HepG2 (cell line): ENCODE measurements around the gene HACE1. TPM values are rescaled to one million over a fixed set of nuclear protein-coding genes. Genes with fewer than 3 reads are reported as not detected.
"Not testable (repeated sequence)": the region's sequence is repeated elsewhere in the genome, so short reads cannot be mapped to it uniquely, and the experiment has no call there.

Source experiments
- ATAC-seq: fragments of 200-7000 bp; cut with Tn5 transposase; 3 replicates; pipeline ENCODE4 v1.9.1; 2020; ENCODE audit warnings: mild to moderate bottlenecking, moderate library complexity
- BruUV-seq: library from RNA; stranded (reverse); fragments of 400-500 nt; replicated peaks from 2 replicates; lab custom pipeline; 2021; lab: Mats Ljungman, UMichigan
- CTCF ChIA-PET: fragments of 300-600 bp; formaldehyde crosslinking; extraction: SDS; loops from one replicate; lab custom pipeline; 2021; ENCODE audit warnings: low total read pairs, inconsistent platforms, low intra/inter-chr PET ratio; lab: Yijun Ruan, JAX
- POLR2A ChIA-PET: fragments of 350-600 bp; sonication (Branson Sonifier 250); formaldehyde crosslinking; loops from one replicate; lab custom pipeline; 2020; ENCODE audit warnings: antibody characterized with exemption, inconsistent platforms; lab: Yijun Ruan, JAX
- DNase-seq: peaks from one replicate; pipeline ENCODE4 v3.0.0-alpha.2; 2015; ENCODE audit warnings: low spot score
- FAIRE-seq: peaks from 3 replicates; lab custom pipeline; 2011; peaks lifted over from hg19 to GRCh38; lab: Jason Lieb, UNC
- H2AFZ ChIP-seq: one replicate; pipeline ENCODE4 v1.6.1; 2011; ENCODE audit warnings: low read length, inconsistent platforms
- H3K27ac ChIP-seq: fragments of 300-600 bp; 3 replicates; pipeline ENCODE4 v1.8.0; 2011; ENCODE audit warnings: mixed run types, mild to moderate bottlenecking, mixed read lengths, low read length, inconsistent platforms; ENCODE audit not compliant: insufficient read depth; ENCODE audit errors: extremely low read length
- H3K27me3 ChIP-seq, 2 experiments: fragments of 200-600 bp in 1 of 2; 2 replicates in 1 of 2; 3 replicates in 1 of 2; pipeline versions ENCODE4 v1.6.0 to v1.8.0; 2011; ENCODE audit warnings: low read length in 2 of 2, mild to moderate bottlenecking in 2 of 2, moderate library complexity in 2 of 2, inconsistent platforms in 1 of 2; ENCODE audit not compliant: insufficient read depth in 2 of 2, control insufficient read depth in 1 of 2
- H3K36me3 ChIP-seq, 2 experiments: fragments of 200-600 bp in 1 of 2; replicated peaks in 1 of 2; 2 replicates in 1 of 2; 3 replicates in 1 of 2; pipeline versions ENCODE4 v1.5.1 to v1.8.0; 2011; ENCODE audit warnings: low read length in 2 of 2, inconsistent platforms in 1 of 2; ENCODE audit not compliant: insufficient read depth in 2 of 2, control insufficient read depth in 1 of 2
- H3K4me1 ChIP-seq: 2 replicates; pipeline ENCODE4 v1.5.1; 2012; ENCODE audit warnings: low read length, inconsistent platforms; ENCODE audit not compliant: insufficient read depth
- H3K4me2 ChIP-seq: 2 replicates; pipeline ENCODE4 v1.6.0; 2011; ENCODE audit warnings: low read depth, low read length, inconsistent platforms
- H3K4me3 ChIP-seq, 3 experiments: fragments of 200-600 bp in 1 of 3; sonication (generic), shearing (Covaris generic) in 1 of 3; replicated peaks in 1 of 3; 2 replicates each; pipeline ENCODE4 v1.5.1; 2011 to 2016; ENCODE audit warnings: low read length in 3 of 3, inconsistent platforms in 2 of 3, low read depth in 2 of 3, mild to moderate bottlenecking in 2 of 3, control low read depth in 1 of 3, mixed read lengths in 1 of 3; ENCODE audit not compliant: insufficient read depth in 1 of 3
- H3K79me2 ChIP-seq: one replicate; pipeline ENCODE4 v1.6.1; 2011; ENCODE audit warnings: low read length, inconsistent platforms; ENCODE audit not compliant: insufficient read depth
- H3K9ac ChIP-seq: 2 replicates; pipeline ENCODE4 v1.6.0; 2011; ENCODE audit warnings: mild to moderate bottlenecking, low read depth, low read length, inconsistent platforms; ENCODE audit not compliant: insufficient read depth
- H3K9me3 ChIP-seq: 2 replicates; pipeline ENCODE4 v1.5.1; 2012; ENCODE audit warnings: mild to moderate bottlenecking, low read length
- H4K20me1 ChIP-seq: 2 replicates; pipeline ENCODE4 v1.6.0; 2011; ENCODE audit warnings: inconsistent platforms, mild to moderate bottlenecking, low read length, moderate library complexity; ENCODE audit not compliant: insufficient read depth
- FLYWCH1 ChIP-seq: sonication (generic); formaldehyde crosslinking; IDR thresholded peaks from 2 replicates; pipeline ENCODE4 v1.8.1; 2023; ENCODE audit warnings: mild to moderate bottlenecking, missing genetic modification reagents
- FOXM1 ChIP-seq: sonication (generic); formaldehyde crosslinking; IDR thresholded peaks from 2 replicates; pipeline ENCODE4 v1.5.0; 2020; ENCODE audit warnings: missing genetic modification reagents
- HMGA1 ChIP-seq: sonication (generic); formaldehyde crosslinking; conservative IDR thresholded peaks from 2 replicates; pipeline ENCODE4 v1.4.0; 2020; ENCODE audit warnings: missing genetic modification reagents
- ONECUT2 ChIP-seq: sonication (generic); formaldehyde crosslinking; IDR thresholded peaks from 2 replicates; pipeline ENCODE4 v1.4.0; 2020; ENCODE audit warnings: missing genetic modification reagents
- PLRG1 ChIP-seq: fragments of 450-650 bp; conservative IDR thresholded peaks from 2 replicates; pipeline ENCODE4 v1.6.1; 2016
- RXRA ChIP-seq: sonication (generic); formaldehyde crosslinking; IDR thresholded peaks from 2 replicates; pipeline ENCODE4 v1.5.1; 2020; ENCODE audit warnings: missing genetic modification reagents
- ZFP36L1 ChIP-seq: sonication (generic); formaldehyde crosslinking; IDR thresholded peaks from 2 replicates; pipeline ENCODE4 v1.8.0; 2022; ENCODE audit warnings: mild to moderate bottlenecking, missing genetic modification reagents, moderate library complexity
- ZNF143 ChIP-seq: sonication (generic); formaldehyde crosslinking; IDR thresholded peaks from 2 replicates; pipeline ENCODE4 v1.4.0; 2020; ENCODE audit warnings: missing genetic modification reagents
- ZNF235 ChIP-seq: sonication (generic); formaldehyde crosslinking; IDR thresholded peaks from 2 replicates; pipeline ENCODE4 v1.8.1; 2023; ENCODE audit warnings: mild to moderate bottlenecking, missing genetic modification reagents, borderline replicate concordance
- ZNF329 ChIP-seq: sonication (generic); formaldehyde crosslinking; IDR thresholded peaks from 2 replicates; pipeline ENCODE4 v1.9.0; 2021; ENCODE audit warnings: low read depth, mild to moderate bottlenecking, missing genetic modification reagents
- ZNF883 ChIP-seq: sonication (generic); formaldehyde crosslinking; IDR thresholded peaks from 2 replicates; pipeline ENCODE4 v1.5.1; 2020; ENCODE audit warnings: mild to moderate bottlenecking, missing genetic modification reagents; ENCODE audit errors: not compliant biosample characterization
- WGBS: methylation state at CpG from one replicate; pipeline ENCODE4 v1.1.6; 2017; ENCODE audit warnings: low lambda C conversion rate; 5-methylcytosine and 5-hydroxymethylcytosine counted together
- in situ Hi-C: cut with HindIII; loops from 2 replicates; pipeline ENCODE4 v1.10.0; 2017; ENCODE audit warnings: low pct_unique_long_range_greater_than_20kb; ENCODE audit not compliant: extremely low pct_ligation_motif_present
- intact Hi-C: fragments of 100-400 bp; cut with micrococcal nuclease; formaldehyde crosslinking; loops from one replicate; pipeline ENCODE4 v1.10.0; 2022; ENCODE audit not compliant: unreplicated experiment
- polyA plus RNA-seq, 8 experiments: library from polyadenylated mRNA; depleted of rRNA in 3 of 8; stranded (reverse) in 7 of 8; unstranded in 1 of 8; fragments of >200 nt; fragmentation: Illumina TruSeq in 4 of 8; extraction: Trizol in 4 of 8; gene quantifications; 2 replicates each; pipeline versions ENCODE4 v1.2.1 to v1.2.3, GENCODE V29; 2011 to 2016; ENCODE audit warnings: low read depth in 4 of 8, missing spikeins in 1 of 8, mixed read lengths in 1 of 8; ENCODE audit not compliant: insufficient read depth in 1 of 8
- total RNA-seq, 5 experiments: library from RNA; depleted of rRNA; stranded (reverse); fragments of >200 nt; fragmentation: Illumina TruSeq; extraction: Trizol; gene quantifications; 2 replicates each; pipeline ENCODE4 v1.2.3, GENCODE V29; 2016; ENCODE audit warnings: low read depth in 1 of 5
- TF ChIP-seq, protein P1 (sequence below): sonication (generic); IDR thresholded peaks from 2 replicates; pipeline ENCODE4 v1.6.1; 2016; ENCODE audit warnings: low read depth, borderline replicate concordance
- TF ChIP-seq, protein P2 (sequence below): sonication (generic); formaldehyde crosslinking; IDR thresholded peaks from 2 replicates; pipeline ENCODE4 v1.8.1; 2023; ENCODE audit warnings: mild to moderate bottlenecking, moderate library complexity, missing genetic modification reagents
- TF ChIP-seq, protein P3 (sequence below): sonication (generic); formaldehyde crosslinking; IDR thresholded peaks from 2 replicates; pipeline ENCODE4 v1.4.0; 2020; ENCODE audit warnings: missing genetic modification reagents, borderline replicate concordance

The HACE1 gene
- total and polyA plus RNA-seq, 2 of the 13 experiments (the other 11 are each of a cell fraction or from before 2014, with no cell fraction given) = 8.9 to 11.4 TPM

DNA sequence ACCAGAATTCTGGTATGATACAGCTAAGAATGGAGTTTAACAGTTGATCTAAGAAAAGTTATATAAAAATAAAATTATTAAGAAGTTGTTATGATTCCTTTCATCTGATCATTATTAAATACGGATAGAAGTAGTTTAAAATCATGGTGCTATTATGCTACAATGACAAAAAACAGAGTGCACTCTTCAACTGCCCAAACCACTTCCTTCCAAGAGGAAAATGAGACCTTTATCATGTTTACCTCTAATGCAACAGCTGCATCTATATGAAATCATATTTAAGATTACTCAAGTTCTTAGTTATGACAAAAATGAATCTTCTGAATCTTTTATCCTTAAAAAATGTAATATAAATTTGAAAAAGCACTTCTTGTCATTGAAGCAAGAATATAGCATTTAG, 31.2 kb downstream of the HACE1 start:
- no TSS peak for BruUV-seq
- no peaks in the 10 kb centered on the region for H3K79me2 ChIP-seq
- no peaks in the 10 kb centered on the region for H3K9me3 ChIP-seq
- H2AFZ ChIP-seq = no peak overlapping the region
- peaks cover 0 to 9% of the 10 kb centered on the region in 2 experiments; a peak in 2 of 5 replicates for H3K36me3 ChIP-seq
- ChIA-PET POLR2A (no interaction called here), CTCF (no interaction called here)
- 85% methylated on average over 1 of the region's 1 CpG for WGBS
- FAIRE-seq (no peak), ATAC-seq (no peak), DNase-seq (no peak)
- no peak overlapping the region for H3K4me3 ChIP-seq
- intact Hi-C loops (no loop called here), in situ Hi-C loops (no loop called here)
- TF ChIP-seq ZNF883 (CRISPR knock-in tag) (no peak), HMGA1 (CRISPR knock-in tag) (no peak), ZNF143 (CRISPR knock-in tag) (no peak), ZNF329 (CRISPR knock-in tag) (no peak), ZFP36L1 (CRISPR knock-in tag) (no peak), PLRG1 (no peak), FOXM1 (CRISPR knock-in tag) (no peak), RXRA (no peak), ONECUT2 (CRISPR knock-in tag) (no peak), ZNF235 (CRISPR knock-in tag) (no peak), FLYWCH1 (CRISPR knock-in tag) (no peak)
- TF ChIP-seq, protein P1, sequence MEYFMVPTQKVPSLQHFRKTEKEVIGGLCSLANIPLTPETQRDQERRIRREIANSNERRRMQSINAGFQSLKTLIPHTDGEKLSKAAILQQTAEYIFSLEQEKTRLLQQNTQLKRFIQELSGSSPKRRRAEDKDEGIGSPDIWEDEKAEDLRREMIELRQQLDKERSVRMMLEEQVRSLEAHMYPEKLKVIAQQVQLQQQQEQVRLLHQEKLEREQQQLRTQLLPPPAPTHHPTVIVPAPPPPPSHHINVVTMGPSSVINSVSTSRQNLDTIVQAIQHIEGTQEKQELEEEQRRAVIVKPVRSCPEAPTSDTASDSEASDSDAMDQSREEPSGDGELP = no peak
- TF ChIP-seq, protein P2, sequence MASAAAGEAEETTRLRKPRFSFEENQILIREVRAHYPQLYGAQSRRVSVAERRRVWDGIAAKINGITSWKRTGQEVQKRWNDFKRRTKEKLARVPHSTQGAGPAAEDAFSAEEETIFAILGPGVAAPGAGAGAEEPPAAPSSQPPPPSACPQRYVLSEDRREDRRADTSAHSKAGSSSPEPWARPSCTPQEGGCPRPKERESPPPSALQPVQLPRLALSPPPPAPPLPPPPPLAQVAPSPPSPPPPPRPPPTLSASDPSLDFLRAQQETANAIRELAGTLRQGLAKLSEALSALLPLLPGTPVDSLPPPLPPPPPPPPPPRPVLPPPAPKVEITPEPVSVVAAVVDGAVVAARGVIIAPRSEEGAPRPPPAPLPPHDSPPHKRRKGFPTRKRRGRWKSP = no peak
- TF ChIP-seq, protein P3, sequence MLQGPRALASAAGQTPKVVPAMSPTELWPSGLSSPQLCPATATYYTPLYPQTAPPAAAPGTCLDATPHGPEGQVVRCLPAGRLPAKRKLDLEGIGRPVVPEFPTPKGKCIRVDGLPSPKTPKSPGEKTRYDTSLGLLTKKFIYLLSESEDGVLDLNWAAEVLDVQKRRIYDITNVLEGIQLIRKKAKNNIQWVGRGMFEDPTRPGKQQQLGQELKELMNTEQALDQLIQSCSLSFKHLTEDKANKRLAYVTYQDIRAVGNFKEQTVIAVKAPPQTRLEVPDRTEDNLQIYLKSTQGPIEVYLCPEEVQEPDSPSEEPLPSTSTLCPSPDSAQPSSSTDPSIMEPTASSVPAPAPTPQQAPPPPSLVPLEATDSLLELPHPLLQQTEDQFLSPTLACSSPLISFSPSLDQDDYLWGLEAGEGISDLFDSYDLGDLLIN (CRISPR knock-in tag) = no peak
- no peaks in the 10 kb centered on the region for H3K27me3 ChIP-seq
- H3K4me2 ChIP-seq = no peak overlapping the region
- no peak overlapping the region for H3K27ac ChIP-seq
- H3K4me1 ChIP-seq = no peaks in the 10 kb centered on the region
- no peak overlapping the region for H3K9ac ChIP-seq
- no peaks in the 10 kb centered on the region for H4K20me1 ChIP-seq

DNA sequence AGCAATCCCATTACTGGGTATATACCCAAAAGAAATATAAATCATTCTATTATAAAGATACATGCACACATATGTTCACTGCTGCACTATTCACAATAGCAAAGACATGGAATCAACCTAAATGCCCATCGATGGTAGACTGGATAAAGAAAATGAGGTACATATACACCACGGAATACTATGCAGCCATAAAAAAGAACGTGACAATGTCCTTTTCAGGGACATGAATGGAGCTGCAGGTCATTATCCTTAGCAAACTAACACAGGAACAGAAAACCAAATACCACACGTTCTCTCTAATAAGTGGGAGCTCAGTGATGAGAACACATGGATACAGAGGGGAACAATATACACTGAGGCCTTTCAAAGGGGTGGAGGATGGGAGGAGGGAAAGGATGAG, 38.9 kb downstream of the HACE1 start:
- H3K27ac ChIP-seq, ATAC-seq, in situ Hi-C loops, H3K27me3 ChIP-seq, H3K9me3 ChIP-seq, H3K4me2 ChIP-seq, intact Hi-C loops, BruUV-seq, DNase-seq, H4K20me1 ChIP-seq, CTCF ChIA-PET, FAIRE-seq, H3K4me3 ChIP-seq, H3K36me3 ChIP-seq, POLR2A ChIA-PET, H3K9ac ChIP-seq, H3K79me2 ChIP-seq, H2AFZ ChIP-seq: not testable (repeated sequence)
- WGBS = 99% methylated on average over 4 of the region's 4 CpGs
- peaks cover 12% of the 10 kb centered on the region for H3K4me1 ChIP-seq
